Sigmoid colon (tissue), 7 donors: ENCODE measurements around the gene ZNF354B. TPM values are rescaled to one million over a fixed set of nuclear protein-coding genes. Genes with fewer than 3 reads are reported as not detected.

Experiments used
- DNase-seq: peaks from one replicate; pipeline ENCODE4 v3.0.0-alpha.2; 2019
- H3K27ac ChIP-seq, 4 donors: fragments of 200-600 bp; sonication (generic); one replicate each; pipeline ENCODE4 v1.5.1; 2016 to 2019; ENCODE audit warnings: mild to moderate bottlenecking in 1 of 4
- H3K27me3 ChIP-seq, 3 donors: fragments of 200-600 bp; sonication (generic); one replicate each; pipeline ENCODE4 v1.5.1; 2019; ENCODE audit warnings: mild to moderate bottlenecking in 1 of 3
- H3K36me3 ChIP-seq, 4 donors: fragments of 200-600 bp; sonication (generic); one replicate each; pipeline ENCODE4 v1.5.1; 2016 to 2019
- H3K4me1 ChIP-seq, 4 donors: fragments of 200-600 bp; sonication (generic); one replicate each; pipeline ENCODE4 v1.5.1; 2017 to 2019
- H3K4me3 ChIP-seq, 4 donors: fragments of 200-600 bp; sonication (generic); one replicate each; pipeline ENCODE4 v1.5.1; 2017 to 2019; ENCODE audit warnings: mild to moderate bottlenecking in 2 of 4, moderate library complexity in 1 of 4
- H3K9me3 ChIP-seq, 4 donors: fragments of 200-600 bp in 3 of 4; sonication (generic) in 3 of 4; one replicate each; pipeline versions ENCODE4 v1.5.1 to v1.6.1; 2013 to 2019
- CTCF ChIP-seq, 4 experiments: fragments of 450-650 bp in 3 of 4; fragments of 200-600 bp in 1 of 4; IDR thresholded peaks; one replicate each; pipeline ENCODE4 v1.5.1; 2016 to 2019; ENCODE audit warnings: antibody characterized with exemption in 4 of 4, mild to moderate bottlenecking in 3 of 4, moderate library complexity in 2 of 4
- EP300 ChIP-seq, 4 donors: sonication (generic); formaldehyde crosslinking; IDR thresholded peaks; one replicate each; pipeline ENCODE4 v1.6.1; 2017; ENCODE audit warnings: antibody characterized with exemption in 4 of 4
- POLR2A ChIP-seq, 2 donors: fragments of 450-650 bp; IDR thresholded peaks; one replicate each; pipeline ENCODE4 v1.6.1; 2016; ENCODE audit warnings: antibody characterized with exemption in 2 of 2, mild to moderate bottlenecking in 2 of 2, moderate library complexity in 2 of 2
- POLR2AphosphoS5 ChIP-seq, 4 donors: sonication (generic); formaldehyde crosslinking; IDR thresholded peaks; one replicate each; pipeline ENCODE4 v1.6.1; 2017; ENCODE audit warnings: antibody characterized with exemption in 4 of 4
- WGBS, 2 donors: extraction: QIAGEN DNeasy Blood & Tissue Kit; methylation state at CpG; one replicate each; pipeline ENCODE4 v1.1.7; 2013; 5-methylcytosine and 5-hydroxymethylcytosine counted together
- intact Hi-C: fragments of 100-400 bp; cut with DNase I; formaldehyde crosslinking; loops from one replicate; pipeline ENCODE4 v1.15.1; 2023
- polyA plus RNA-seq, 3 donors: library from polyadenylated mRNA; stranded (reverse); fragments of 200-250 nt; gene quantifications; one replicate each; pipeline ENCODE4 v1.2.3, GENCODE V29; 2013
- total RNA-seq, 4 donors: library from RNA; depleted of rRNA; stranded (reverse); fragments of >200 nt; gene quantifications; one replicate each; pipeline ENCODE4 v1.1.0, GENCODE V29; 2016
- donor health status: healthy with polysubstance abuse.
- donor health status: Bipolar disorder and iron deficiency.
- donor health status: healthy.

The ZNF354B gene
- total and polyA plus RNA-seq, 7 donors: 0.92 to 23.5 (median 13.3) TPM

- DNase-seq: no peak
- no peak for TF ChIP-seq POLR2AphosphoS5 (IDR thresholded peaks at IDR 0.05)
- no peak for TF ChIP-seq POLR2A (IDR thresholded peaks at IDR 0.05)
- no peak for TF ChIP-seq CTCF (IDR thresholded peaks at IDR 0.05)
- no peak for TF ChIP-seq EP300 (IDR thresholded peaks at IDR 0.05)
- Histone ChIP-seq H3K36me3 (no peaks in the 10 kb centered on the region), H3K27me3 (no peaks in the 10 kb centered on the region), H3K27ac (no peak overlapping the region), H3K4me3 (no peak overlapping the region), H3K4me1 (no peaks in the 10 kb centered on the region), H3K9me3 (no peaks in the 10 kb centered on the region)
- WGBS, 2 donors: 87 to 89% methylated on average over 6 of the region's 6 CpGs
- intact Hi-C loops: no loop called here
Observed at GRCh38 chr5:178825444-178825843, 34.3 kb upstream of the ZNF354B start.

DNA sequence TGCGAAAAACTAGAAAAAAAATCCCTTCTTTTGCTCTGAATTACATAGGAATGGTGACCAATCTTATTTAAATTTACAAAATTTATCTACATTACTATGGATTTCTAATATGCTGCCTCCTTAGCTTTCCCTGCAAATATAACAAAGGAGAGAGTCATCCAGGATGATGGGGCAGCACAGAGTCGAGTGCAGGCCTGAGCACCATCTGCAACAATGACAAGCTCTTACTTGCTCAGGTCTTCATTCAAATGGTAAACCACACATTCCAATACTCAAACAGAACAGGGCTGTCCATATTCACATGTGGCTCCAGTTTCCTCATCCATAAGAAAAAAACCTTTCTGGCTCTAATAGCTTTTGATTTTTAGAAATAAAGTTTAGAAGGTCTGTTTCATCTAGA is 33.5 kb upstream of the ZNF354B start:
- no peaks in the 10 kb centered on the region for H3K36me3 ChIP-seq
- no peak for DNase-seq
- H3K9me3 ChIP-seq: no peaks in the 10 kb centered on the region
- intact Hi-C loops: no loop called here
- TF ChIP-seq POLR2AphosphoS5 (IDR thresholded peaks at IDR 0.05): no peak
- TF ChIP-seq EP300 (IDR thresholded peaks at IDR 0.05): no peak
- no peak for TF ChIP-seq POLR2A (IDR thresholded peaks at IDR 0.05)
- TF ChIP-seq CTCF (IDR thresholded peaks at IDR 0.05): no peak
- no peak overlapping the region for H3K4me3 ChIP-seq
- H3K27ac ChIP-seq: no peak overlapping the region
- no peaks in the 10 kb centered on the region for H3K4me1 ChIP-seq
- 81 to 85% methylated on average over 2 of the region's 2 CpGs for WGBS, 2 donors
- H3K27me3 ChIP-seq: no peaks in the 10 kb centered on the region

DNA sequence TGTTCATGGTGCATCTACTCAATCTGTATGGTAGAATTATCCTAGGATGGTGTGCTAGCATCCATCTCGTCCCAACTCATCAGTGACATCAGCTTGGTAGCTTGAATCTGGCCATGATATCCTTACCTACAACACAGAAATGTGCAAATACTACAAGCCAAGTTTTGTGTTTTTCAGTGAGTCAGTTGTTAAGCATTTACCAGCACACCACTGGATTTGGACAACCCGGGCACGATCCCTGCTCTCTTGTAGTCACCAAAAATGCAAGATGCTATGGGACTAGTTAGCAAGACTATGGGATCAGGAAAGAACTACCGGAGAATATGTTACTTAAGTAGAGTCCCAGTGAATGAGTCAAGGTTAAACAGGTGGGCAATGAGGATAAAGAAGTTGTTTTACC is 32.1 kb upstream of the ZNF354B start:
- no peak overlapping the region for H3K4me3 ChIP-seq
- no peak overlapping the region for H3K27ac ChIP-seq
- TF ChIP-seq POLR2A (IDR thresholded peaks at IDR 0.05): no peak
- no peaks in the 10 kb centered on the region for H3K36me3 ChIP-seq
- no peak for DNase-seq
- intact Hi-C loops: no loop called here
- no peaks in the 10 kb centered on the region for H3K27me3 ChIP-seq
- H3K9me3 ChIP-seq: no peaks in the 10 kb centered on the region
- 64 to 65% methylated on average over 4 of the region's 4 CpGs for WGBS, 2 donors
- H3K4me1 ChIP-seq: no peaks in the 10 kb centered on the region

DNA sequence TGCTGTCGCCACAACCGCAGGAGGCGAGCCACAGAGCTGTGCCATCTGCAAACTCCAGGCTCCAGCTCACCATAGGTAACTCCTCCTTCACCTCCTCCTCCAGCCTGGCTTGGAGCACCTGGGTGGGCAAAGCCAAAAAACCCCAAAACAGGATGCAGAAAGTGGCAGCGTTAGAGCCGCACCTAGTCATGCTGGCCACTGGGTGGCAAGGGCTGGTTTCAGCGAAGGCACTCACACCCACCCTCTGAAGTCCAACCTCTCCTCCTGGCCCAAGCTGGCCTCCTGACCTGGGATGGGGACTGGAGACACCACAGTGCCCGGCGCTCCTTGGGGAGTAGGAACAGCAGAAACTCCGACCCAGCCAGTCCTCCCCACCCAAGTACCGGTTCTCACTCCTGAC is 28.7 kb upstream of the ZNF354B start:
- Histone ChIP-seq H3K27ac (no peak overlapping the region), H3K36me3 (no peaks in the 10 kb centered on the region), H3K27me3 (no peaks in the 10 kb centered on the region), H3K9me3 (no peaks in the 10 kb centered on the region), H3K4me1 (no peaks in the 10 kb centered on the region), H3K4me3 (no peak overlapping the region)
- no peak for DNase-seq
- TF ChIP-seq CTCF (IDR thresholded peaks at IDR 0.05): no peak
- no peak for TF ChIP-seq EP300 (IDR thresholded peaks at IDR 0.05)
- TF ChIP-seq POLR2A (IDR thresholded peaks at IDR 0.05): no peak
- no peak for TF ChIP-seq POLR2AphosphoS5 (IDR thresholded peaks at IDR 0.05)
- 81 to 90% methylated on average over 10 of the region's 10 CpGs for WGBS, 2 donors
- intact Hi-C loops: no loop called here

DNA sequence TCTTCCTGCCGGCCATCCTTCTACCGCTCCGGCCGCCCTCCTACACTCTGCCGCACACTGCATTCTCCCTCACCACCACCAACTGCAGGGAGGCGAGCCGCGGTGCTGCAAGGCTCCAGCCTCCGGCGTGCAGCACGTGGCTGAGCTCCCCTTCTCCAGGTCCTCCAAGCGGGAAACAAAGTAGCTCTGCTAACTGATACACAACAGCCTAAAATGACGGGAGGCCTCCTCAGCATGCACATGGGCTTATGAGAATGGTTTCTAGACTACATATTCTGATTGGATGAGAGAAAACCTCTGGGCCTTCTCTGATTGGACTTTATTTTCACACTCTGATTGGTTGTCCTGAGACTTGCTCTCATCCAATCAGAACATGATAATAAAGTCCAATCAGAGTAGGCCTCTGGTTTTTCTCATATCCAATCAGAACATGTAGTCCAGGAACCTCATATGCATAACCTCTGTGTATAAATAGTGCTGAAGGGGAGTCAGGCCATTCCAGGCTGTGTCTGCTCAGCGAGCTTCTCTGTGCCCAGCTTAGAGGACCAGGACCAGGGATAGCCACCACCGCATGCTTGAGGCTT is 27.0 kb upstream of the ZNF354B start:
- no peak overlapping the region for H3K27ac ChIP-seq
- WGBS, 2 donors: 66 to 96% methylated on average over 15 of the region's 15 CpGs
- intact Hi-C loops: no loop called here
- H3K4me3 ChIP-seq: no peak overlapping the region
- H3K36me3 ChIP-seq: no peaks in the 10 kb centered on the region
- TF ChIP-seq CTCF (IDR thresholded peaks at IDR 0.05): no peak
- no peak for TF ChIP-seq EP300 (IDR thresholded peaks at IDR 0.05)
- no peaks in the 10 kb centered on the region for H3K4me1 ChIP-seq
- no peak for DNase-seq
- H3K27me3 ChIP-seq: no peaks in the 10 kb centered on the region
- no peaks in the 10 kb centered on the region for H3K9me3 ChIP-seq
